Measurements from ENCODE around the gene PFDN1. TPM values are rescaled to one million over a fixed set of nuclear protein-coding genes. Genes with fewer than 3 reads are reported as not detected.

The PFDN1 gene
- 297 TPM for polyA plus RNA-seq (2013, experiment 1 of 2)
- polyA plus RNA-seq (2013, experiment 2 of 2), result 277 TPM

GRCh38 chr5:140302786-140303639, at the start of gene PFDN1:
TSS of gene PFDN1 (minus strand) at chr5:140303101. CDS start at chr5:140303073, 28 bp downstream.
- Histone ChIP-seq H2BK5ac (ENCODE audit: low read length) (no peak within 1 kb of the TSS), H2AK5ac (ENCODE audit: low read length) (no peak within 1 kb of the TSS), H4K5ac (ENCODE audit: low read length) (peak within 1 kb of the TSS; percentile 59), H2BK15ac (replicated peaks; ENCODE audit: low read depth) (no peak within 1 kb of the TSS), H3K36me3 (ENCODE audit: control insufficient read depth, insufficient read depth, low read length) (no peaks in the 10 kb centered on the region), H3K4ac (ENCODE audit: low read depth, low read length) (peak within 1 kb of the TSS; percentile 85), H3K27ac (ENCODE audit: low read depth, low read length) (peak within 1 kb of the TSS; percentile 72), H3K23ac (ENCODE audit: low read length) (no peak within 1 kb of the TSS), H3K4me1 (ENCODE audit: control insufficient read depth, low read depth, low read length) (no peaks in the 10 kb centered on the region), H3K56ac (ENCODE audit: low read length) (peak within 1 kb of the TSS; percentile 92), H3K9ac (ENCODE audit: low read length) (peak within 1 kb of the TSS; percentile 83), H3K4me2 (ENCODE audit: low read length) (peak within 1 kb of the TSS; percentile 46), H3K4me3 (ENCODE audit: low read length) (peak within 1 kb of the TSS; percentile 74), H3K79me1 (ENCODE audit: low read length) (peaks cover 2% of the 10 kb centered on the region), H3K18ac (ENCODE audit: low read length) (peak within 1 kb of the TSS; percentile 94), H4K8ac (ENCODE audit: low read depth, low read length) (peak within 1 kb of the TSS; percentile 97), H2BK120ac (ENCODE audit: low read depth, low read length) (peak within 1 kb of the TSS; percentile 65), H3K79me2 (ENCODE audit: control insufficient read depth, insufficient read depth, low read length) (peaks cover 20% of the 10 kb centered on the region), H3K27me3 (ENCODE audit: insufficient read depth, low read length, poor library complexity) (no peaks in the 10 kb centered on the region)
- DNase-seq, result peak; percentile 99
- WGBS (ENCODE audit: extremely low coverage, insufficient coverage, low lambda C conversion rate), result no CpG with 5 or more reads among the region's 30 CpGs

GRCh38 chr5:140351609-140352334, 48.9 kb upstream of the PFDN1 start:
- H2BK15ac ChIP-seq (replicated peaks; ENCODE audit: low read depth), result no peak overlapping the region
- no peak overlapping the region for H3K4ac ChIP-seq (ENCODE audit: low read depth, low read length)
- no peaks in the 10 kb centered on the region for H3K79me2 ChIP-seq (ENCODE audit: control insufficient read depth, insufficient read depth, low read length)
- H3K9ac ChIP-seq (ENCODE audit: low read length), result no peak overlapping the region
- no peaks in the 10 kb centered on the region for H3K36me3 ChIP-seq (ENCODE audit: control insufficient read depth, insufficient read depth, low read length)
- H3K4me1 ChIP-seq (ENCODE audit: control insufficient read depth, low read depth, low read length), result no peaks in the 10 kb centered on the region
- no peak overlapping the region for H3K4me2 ChIP-seq (ENCODE audit: low read length)
- no CpG with 5 or more reads among the region's 5 CpGs for WGBS (ENCODE audit: extremely low coverage, insufficient coverage, low lambda C conversion rate)
- no peak overlapping the region for H4K5ac ChIP-seq (ENCODE audit: low read length)
- no peaks in the 10 kb centered on the region for H3K79me1 ChIP-seq (ENCODE audit: low read length)
- H2BK120ac ChIP-seq (ENCODE audit: low read depth, low read length), result no peak overlapping the region
- H3K23ac ChIP-seq (ENCODE audit: low read length), result no peak overlapping the region
- H3K4me3 ChIP-seq (ENCODE audit: low read length), result no peak overlapping the region
- H3K56ac ChIP-seq (ENCODE audit: low read length), result no peak overlapping the region
- DNase-seq, result peak; percentile 83
- H3K27me3 ChIP-seq (ENCODE audit: insufficient read depth, low read length, poor library complexity), result no peaks in the 10 kb centered on the region
- no peak overlapping the region for H2BK5ac ChIP-seq (ENCODE audit: low read length)
- H3K27ac ChIP-seq (ENCODE audit: low read depth, low read length), result no peak overlapping the region
- H4K8ac ChIP-seq (ENCODE audit: low read depth, low read length), result no peak overlapping the region
- no peak overlapping the region for H2AK5ac ChIP-seq (ENCODE audit: low read length)
- H3K18ac ChIP-seq (ENCODE audit: low read length), result no peak overlapping the region

GRCh38 chr5:140349244-140349643, 46.3 kb upstream of the PFDN1 start:
- DNase-seq, result no peak
- H3K4ac ChIP-seq (ENCODE audit: low read depth, low read length), result no peak overlapping the region
- H3K4me1 ChIP-seq (ENCODE audit: control insufficient read depth, low read depth, low read length), result peaks cover 3% of the 10 kb centered on the region
- H3K56ac ChIP-seq (ENCODE audit: low read length), result no peak overlapping the region
- no peak overlapping the region for H3K4me3 ChIP-seq (ENCODE audit: low read length)
- H2BK120ac ChIP-seq (ENCODE audit: low read depth, low read length), result no peak overlapping the region
- no peak overlapping the region for H4K5ac ChIP-seq (ENCODE audit: low read length)
- no peak overlapping the region for H3K27ac ChIP-seq (ENCODE audit: low read depth, low read length)
- H3K79me2 ChIP-seq (ENCODE audit: control insufficient read depth, insufficient read depth, low read length), result no peaks in the 10 kb centered on the region
- H4K8ac ChIP-seq (ENCODE audit: low read depth, low read length), result no peak overlapping the region
- H2BK15ac ChIP-seq (replicated peaks; ENCODE audit: low read depth), result no peak overlapping the region
- no peaks in the 10 kb centered on the region for H3K79me1 ChIP-seq (ENCODE audit: low read length)
- H2AK5ac ChIP-seq (ENCODE audit: low read length), result no peak overlapping the region
- H3K4me2 ChIP-seq (ENCODE audit: low read length), result no peak overlapping the region
- no peak overlapping the region for H3K9ac ChIP-seq (ENCODE audit: low read length)
- H2BK5ac ChIP-seq (ENCODE audit: low read length), result no peak overlapping the region
- H3K18ac ChIP-seq (ENCODE audit: low read length), result no peak overlapping the region
- no peaks in the 10 kb centered on the region for H3K36me3 ChIP-seq (ENCODE audit: control insufficient read depth, insufficient read depth, low read length)
- no peak overlapping the region for H3K23ac ChIP-seq (ENCODE audit: low read length)
- H3K27me3 ChIP-seq (ENCODE audit: insufficient read depth, low read length, poor library complexity), result no peaks in the 10 kb centered on the region
- no CpG with 5 or more reads among the region's 2 CpGs for WGBS (ENCODE audit: extremely low coverage, insufficient coverage, low lambda C conversion rate)

- Histone ChIP-seq H2BK15ac (replicated peaks; ENCODE audit: low read depth) (no peak overlapping the region), H3K23ac (ENCODE audit: low read length) (no peak overlapping the region), H3K18ac (ENCODE audit: low read length) (no peak overlapping the region), H3K4me1 (ENCODE audit: control insufficient read depth, low read depth, low read length) (peaks cover 3% of the 10 kb centered on the region), H3K79me2 (ENCODE audit: control insufficient read depth, insufficient read depth, low read length) (no peaks in the 10 kb centered on the region), H2BK120ac (ENCODE audit: low read depth, low read length) (no peak overlapping the region), H3K27me3 (ENCODE audit: insufficient read depth, low read length, poor library complexity) (no peaks in the 10 kb centered on the region), H2BK5ac (ENCODE audit: low read length) (no peak overlapping the region), H2AK5ac (ENCODE audit: low read length) (no peak overlapping the region), H3K27ac (ENCODE audit: low read depth, low read length) (no peak overlapping the region), H3K36me3 (ENCODE audit: control insufficient read depth, insufficient read depth, low read length) (no peaks in the 10 kb centered on the region), H3K4me2 (ENCODE audit: low read length) (no peak overlapping the region), H3K9ac (ENCODE audit: low read length) (no peak overlapping the region), H3K4ac (ENCODE audit: low read depth, low read length) (no peak overlapping the region), H3K4me3 (ENCODE audit: low read length) (no peak overlapping the region), H3K79me1 (ENCODE audit: low read length) (no peaks in the 10 kb centered on the region), H4K8ac (ENCODE audit: low read depth, low read length) (no peak overlapping the region), H3K56ac (ENCODE audit: low read length) (no peak overlapping the region), H4K5ac (ENCODE audit: low read length) (no peak overlapping the region)
- no CpG with 5 or more reads among the region's 4 CpGs for WGBS (ENCODE audit: extremely low coverage, insufficient coverage, low lambda C conversion rate)
- DNase-seq, result no peak
Observed at GRCh38 chr5:140348104-140348503, 45.2 kb upstream of the PFDN1 start.

- no peak overlapping the region for H3K23ac ChIP-seq (ENCODE audit: low read length)
- H3K4me1 ChIP-seq (ENCODE audit: control insufficient read depth, low read depth, low read length), result peaks cover 3% of the 10 kb centered on the region
- H4K5ac ChIP-seq (ENCODE audit: low read length), result no peak overlapping the region
- no peak overlapping the region for H3K4me3 ChIP-seq (ENCODE audit: low read length)
- no peak overlapping the region for H4K8ac ChIP-seq (ENCODE audit: low read depth, low read length)
- H3K18ac ChIP-seq (ENCODE audit: low read length), result no peak overlapping the region
- H3K27ac ChIP-seq (ENCODE audit: low read depth, low read length), result no peak overlapping the region
- H3K4ac ChIP-seq (ENCODE audit: low read depth, low read length), result no peak overlapping the region
- no peak overlapping the region for H2BK5ac ChIP-seq (ENCODE audit: low read length)
- no CpG with 5 or more reads among the region's 2 CpGs for WGBS (ENCODE audit: extremely low coverage, insufficient coverage, low lambda C conversion rate)
- no peak overlapping the region for H3K9ac ChIP-seq (ENCODE audit: low read length)
- H3K27me3 ChIP-seq (ENCODE audit: insufficient read depth, low read length, poor library complexity), result no peaks in the 10 kb centered on the region
- DNase-seq, result no peak
- no peak overlapping the region for H3K56ac ChIP-seq (ENCODE audit: low read length)
- no peaks in the 10 kb centered on the region for H3K36me3 ChIP-seq (ENCODE audit: control insufficient read depth, insufficient read depth, low read length)
- H3K79me2 ChIP-seq (ENCODE audit: control insufficient read depth, insufficient read depth, low read length), result no peaks in the 10 kb centered on the region
- no peak overlapping the region for H3K4me2 ChIP-seq (ENCODE audit: low read length)
- H2AK5ac ChIP-seq (ENCODE audit: low read length), result no peak overlapping the region
- no peak overlapping the region for H2BK120ac ChIP-seq (ENCODE audit: low read depth, low read length)
- no peak overlapping the region for H2BK15ac ChIP-seq (replicated peaks; ENCODE audit: low read depth)
- H3K79me1 ChIP-seq (ENCODE audit: low read length), result no peaks in the 10 kb centered on the region
Observed at GRCh38 chr5:140347360-140347759, 44.5 kb upstream of the PFDN1 start.

Data from mesendoderm (in vitro differentiated cells).